Mammary epithelial cell (primary cell): ENCODE results near the gene CREBBP.

Source experiments
- CTCF ChIP-seq, 2 donors: IDR thresholded peaks in 1 of 2; conservative IDR thresholded peaks in 1 of 2; 2 replicates each; pipeline ENCODE4 v1.5.1; 2011 to 2012; ENCODE audit warnings: inconsistent platforms in 2 of 2, low read length in 2 of 2, mild to moderate bottlenecking in 2 of 2, control low read depth in 1 of 2, low read depth in 1 of 2; ENCODE audit not compliant: insufficient read depth in 1 of 2; ENCODE audit errors: extremely low read depth in 1 of 2
- EZH2 ChIP-seq: IDR thresholded peaks from 2 replicates; pipeline ENCODE4 v1.6.1; 2012; ENCODE audit warnings: low read length, inconsistent platforms, borderline replicate concordance

- peak; percentile 6 to 8 for TF ChIP-seq CTCF (conservative IDR thresholded peaks at IDR 0.05 in 1 of 2, IDR thresholded peaks at IDR 0.05 in 1 of 2; ENCODE audit: extremely low read depth in 1 of 2, insufficient read depth in 1 of 2, low read depth in 1 of 2, low read length in 2 of 2)
- TF ChIP-seq EZH2: no peak
Measured at GRCh38 chr16:3793161-3793576, 87.3 kb downstream of the CREBBP start.
